ENCODE measurements around the gene LRMDA.

LRMDA gene

GRCh38 chr10:75782463-75783248, 351.2 kb downstream of the LRMDA start:
- Histone ChIP-seq H3K27ac (no peak overlapping the region), H3K9me3 (ENCODE audit: severe bottlenecking) (no peaks in the 10 kb centered on the region), H3K4me3 (ENCODE audit: low read depth, low read length) (no peak overlapping the region), H3K36me3 (no peaks in the 10 kb centered on the region), H3K27me3 (ENCODE audit: insufficient read depth, low read depth, severe bottlenecking) (no peaks in the 10 kb centered on the region)
- no peak for DNase-seq
- TF ChIP-seq CTCF (IDR thresholded peaks at IDR 0.05; ENCODE audit: low read depth, low read length) = no peak

- no peak for TF ChIP-seq CTCF (IDR thresholded peaks at IDR 0.05; ENCODE audit: low read depth, low read length)
- no peak for DNase-seq
- Histone ChIP-seq H3K9me3 (ENCODE audit: severe bottlenecking) (no peaks in the 10 kb centered on the region), H3K36me3 (no peaks in the 10 kb centered on the region), H3K4me3 (ENCODE audit: low read depth, low read length) (no peak overlapping the region), H3K27me3 (ENCODE audit: insufficient read depth, low read depth, severe bottlenecking) (no peaks in the 10 kb centered on the region), H3K27ac (no peak overlapping the region)
Measured at GRCh38 chr10:75788394-75789205, 357.2 kb downstream of the LRMDA start.

GRCh38 chr10:75793848-75794247, 362.4 kb downstream of the LRMDA start:
- no peak for TF ChIP-seq CTCF (IDR thresholded peaks at IDR 0.05; ENCODE audit: low read depth, low read length)
- Histone ChIP-seq H3K9me3 (ENCODE audit: severe bottlenecking) (peaks cover 6% of the 10 kb centered on the region), H3K36me3 (no peaks in the 10 kb centered on the region), H3K27ac (no peak overlapping the region), H3K4me3 (ENCODE audit: low read depth, low read length) (no peak overlapping the region), H3K27me3 (ENCODE audit: insufficient read depth, low read depth, severe bottlenecking) (no peaks in the 10 kb centered on the region)
- no peak for DNase-seq

GRCh38 chr10:75801121-75801520, 369.7 kb downstream of the LRMDA start:
- no peak for TF ChIP-seq CTCF (IDR thresholded peaks at IDR 0.05; ENCODE audit: low read depth, low read length)
- no peak for DNase-seq
- Histone ChIP-seq H3K9me3 (ENCODE audit: severe bottlenecking) (peaks cover 6% of the 10 kb centered on the region), H3K36me3 (no peaks in the 10 kb centered on the region), H3K27me3 (ENCODE audit: insufficient read depth, low read depth, severe bottlenecking) (no peaks in the 10 kb centered on the region), H3K27ac (no peak overlapping the region), H3K4me3 (ENCODE audit: low read depth, low read length) (no peak overlapping the region)

GRCh38 chr10:75801661-75802060, 370.2 kb downstream of the LRMDA start:
- H3K9me3 ChIP-seq (ENCODE audit: severe bottlenecking) = peaks cover 1% of the 10 kb centered on the region
- no peak for TF ChIP-seq CTCF (IDR thresholded peaks at IDR 0.05; ENCODE audit: low read depth, low read length)
- no peak for DNase-seq
- no peaks in the 10 kb centered on the region for H3K27me3 ChIP-seq (ENCODE audit: insufficient read depth, low read depth, severe bottlenecking)
- H3K27ac ChIP-seq = no peak overlapping the region
- H3K4me3 ChIP-seq (ENCODE audit: low read depth, low read length) = no peak overlapping the region
- H3K36me3 ChIP-seq = no peaks in the 10 kb centered on the region

All from WERI-Rb-1 (cell line).